PFSK-1 (cell line): ENCODE measurements around the gene TUBD1.

Experiments
- POLR2AphosphoS5 ChIP-seq: IDR thresholded peaks from 2 replicates; pipeline ENCODE4 v1.6.1; 2012; ENCODE audit warnings: low read depth, mild to moderate bottlenecking, control low read depth, low read length, moderate library complexity
- TAF1 ChIP-seq: IDR thresholded peaks from 2 replicates; pipeline ENCODE4 v1.6.1; 2012; ENCODE audit warnings: low read length, control low read depth, borderline replicate concordance; ENCODE audit not compliant: insufficient read depth
- TF ChIP-seq, protein P1 (sequence below), 2 experiments: IDR thresholded peaks; 2 replicates each; pipeline versions ENCODE4 v1.6.1 to v1.8.0; 2011 to 2012; ENCODE audit warnings: low read depth in 2 of 2, low read length in 2 of 2, control low read depth in 1 of 2, inconsistent platforms in 1 of 2, mild to moderate bottlenecking in 1 of 2, moderate library complexity in 1 of 2; ENCODE audit not compliant: insufficient read depth in 1 of 2

- TF ChIP-seq POLR2AphosphoS5, result no peak
- no peak for TF ChIP-seq TAF1
- TF ChIP-seq, protein P1, sequence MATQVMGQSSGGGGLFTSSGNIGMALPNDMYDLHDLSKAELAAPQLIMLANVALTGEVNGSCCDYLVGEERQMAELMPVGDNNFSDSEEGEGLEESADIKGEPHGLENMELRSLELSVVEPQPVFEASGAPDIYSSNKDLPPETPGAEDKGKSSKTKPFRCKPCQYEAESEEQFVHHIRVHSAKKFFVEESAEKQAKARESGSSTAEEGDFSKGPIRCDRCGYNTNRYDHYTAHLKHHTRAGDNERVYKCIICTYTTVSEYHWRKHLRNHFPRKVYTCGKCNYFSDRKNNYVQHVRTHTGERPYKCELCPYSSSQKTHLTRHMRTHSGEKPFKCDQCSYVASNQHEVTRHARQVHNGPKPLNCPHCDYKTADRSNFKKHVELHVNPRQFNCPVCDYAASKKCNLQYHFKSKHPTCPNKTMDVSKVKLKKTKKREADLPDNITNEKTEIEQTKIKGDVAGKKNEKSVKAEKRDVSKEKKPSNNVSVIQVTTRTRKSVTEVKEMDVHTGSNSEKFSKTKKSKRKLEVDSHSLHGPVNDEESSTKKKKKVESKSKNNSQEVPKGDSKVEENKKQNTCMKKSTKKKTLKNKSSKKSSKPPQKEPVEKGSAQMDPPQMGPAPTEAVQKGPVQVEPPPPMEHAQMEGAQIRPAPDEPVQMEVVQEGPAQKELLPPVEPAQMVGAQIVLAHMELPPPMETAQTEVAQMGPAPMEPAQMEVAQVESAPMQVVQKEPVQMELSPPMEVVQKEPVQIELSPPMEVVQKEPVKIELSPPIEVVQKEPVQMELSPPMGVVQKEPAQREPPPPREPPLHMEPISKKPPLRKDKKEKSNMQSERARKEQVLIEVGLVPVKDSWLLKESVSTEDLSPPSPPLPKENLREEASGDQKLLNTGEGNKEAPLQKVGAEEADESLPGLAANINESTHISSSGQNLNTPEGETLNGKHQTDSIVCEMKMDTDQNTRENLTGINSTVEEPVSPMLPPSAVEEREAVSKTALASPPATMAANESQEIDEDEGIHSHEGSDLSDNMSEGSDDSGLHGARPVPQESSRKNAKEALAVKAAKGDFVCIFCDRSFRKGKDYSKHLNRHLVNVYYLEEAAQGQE (IDR thresholded peaks at IDR 0.05; ENCODE audit: insufficient read depth in 1 of 2, low read depth in 2 of 2, low read length in 2 of 2), result no peak
Observed at GRCh38 chr17:59916446-59916845, 23.7 kb upstream of the TUBD1 start.
